MCF 10A (cell line): ENCODE results near the gene OBSCN. TPM values are rescaled to one million over a fixed set of nuclear protein-coding genes. Genes with fewer than 3 reads are reported as not detected.

Experiments used
- BruUV-seq: library from RNA; stranded (reverse); fragments of 400-500 nt; replicated peaks from 2 replicates; lab custom pipeline; 2021; lab: Mats Ljungman, UMichigan
- CTCF ChIA-PET: fragments of 300-600 bp; sonication (Branson Sonifier 250); formaldehyde crosslinking; extraction: SDS; loops from one replicate; lab custom pipeline; 2021; ENCODE audit warnings: antibody characterized with exemption, inconsistent platforms; lab: Yijun Ruan, JAX
- POLR2A ChIA-PET: fragments of 300-600, 350-650 bp; sonication (Branson Sonifier 250); formaldehyde crosslinking; extraction: SDS; loops from one replicate; lab custom pipeline; 2020; ENCODE audit warnings: antibody characterized with exemption, inconsistent platforms; lab: Yijun Ruan, JAX
- DNase-seq: peaks from one replicate; pipeline ENCODE4 v3.0.0-alpha.2; 2018; ENCODE audit not compliant: unreplicated experiment
- H3K27ac Mint-ChIP-seq: one replicate; pipeline ENCODE4 v1.8.0; 2022; ENCODE audit warnings: mild to moderate bottlenecking, low read depth, mixed read lengths; ENCODE audit not compliant: unreplicated experiment
- H3K27me3 Mint-ChIP-seq: one replicate; pipeline ENCODE4 v1.8.0; 2022; ENCODE audit warnings: mixed read lengths; ENCODE audit not compliant: insufficient read depth, unreplicated experiment
- H3K36me3 Mint-ChIP-seq: one replicate; pipeline ENCODE4 v1.8.0; 2022; ENCODE audit warnings: mild to moderate bottlenecking, moderate library complexity, mixed read lengths; ENCODE audit not compliant: insufficient read depth, unreplicated experiment
- H3K4me1 Mint-ChIP-seq: one replicate; pipeline ENCODE4 v1.8.0; 2022; ENCODE audit warnings: mixed read lengths; ENCODE audit not compliant: insufficient read depth, unreplicated experiment
- H3K4me3 Mint-ChIP-seq: one replicate; pipeline ENCODE4 v1.8.0; 2022; ENCODE audit warnings: mild to moderate bottlenecking, moderate library complexity, mixed read lengths; ENCODE audit not compliant: unreplicated experiment
- H3K9me3 Mint-ChIP-seq: one replicate; pipeline ENCODE4 v1.8.0; 2022; ENCODE audit warnings: mixed read lengths; ENCODE audit not compliant: unreplicated experiment
- intact Hi-C: fragments of 100-400 bp; cut with micrococcal nuclease; formaldehyde crosslinking; loops from 2 replicates; pipeline ENCODE4 v1.14.1; 2022
- total RNA-seq: library from RNA; stranded (reverse); gene quantifications from 2 replicates; pipeline ENCODE4 v1.2.3, GENCODE V29; 2022
- TF ChIP-seq, protein P1 (sequence below): fragments of 200-600 bp; IDR thresholded peaks from one replicate; pipeline ENCODE4 v1.8.0; 2022; ENCODE audit warnings: antibody characterized with exemption, mild to moderate bottlenecking; ENCODE audit not compliant: unreplicated experiment

OBSCN gene
- total RNA-seq, 1 experiment from 2014 or later: 22.6 TPM

DNA sequence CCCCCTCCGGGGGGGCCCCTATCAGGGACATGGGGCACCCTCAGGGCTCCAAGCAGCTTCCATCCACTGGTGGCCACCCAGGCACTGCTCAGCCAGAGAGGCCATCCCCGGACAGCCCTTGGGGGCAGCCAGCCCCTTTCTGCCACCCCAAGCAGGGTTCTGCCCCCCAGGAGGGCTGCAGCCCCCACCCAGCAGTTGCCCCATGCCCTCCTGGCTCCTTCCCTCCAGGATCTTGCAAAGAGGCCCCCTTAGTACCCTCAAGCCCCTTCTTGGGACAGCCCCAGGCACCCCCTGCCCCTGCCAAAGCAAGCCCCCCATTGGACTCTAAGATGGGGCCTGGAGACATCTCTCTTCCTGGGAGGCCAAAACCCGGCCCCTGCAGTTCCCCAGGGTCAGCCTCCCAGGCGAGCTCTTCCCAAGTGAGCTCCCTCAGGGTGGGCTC lies 163.9 kb downstream of the OBSCN start:
- H3K4me1 Mint-ChIP-seq: peaks cover 10% of the 10 kb centered on the region

DNA sequence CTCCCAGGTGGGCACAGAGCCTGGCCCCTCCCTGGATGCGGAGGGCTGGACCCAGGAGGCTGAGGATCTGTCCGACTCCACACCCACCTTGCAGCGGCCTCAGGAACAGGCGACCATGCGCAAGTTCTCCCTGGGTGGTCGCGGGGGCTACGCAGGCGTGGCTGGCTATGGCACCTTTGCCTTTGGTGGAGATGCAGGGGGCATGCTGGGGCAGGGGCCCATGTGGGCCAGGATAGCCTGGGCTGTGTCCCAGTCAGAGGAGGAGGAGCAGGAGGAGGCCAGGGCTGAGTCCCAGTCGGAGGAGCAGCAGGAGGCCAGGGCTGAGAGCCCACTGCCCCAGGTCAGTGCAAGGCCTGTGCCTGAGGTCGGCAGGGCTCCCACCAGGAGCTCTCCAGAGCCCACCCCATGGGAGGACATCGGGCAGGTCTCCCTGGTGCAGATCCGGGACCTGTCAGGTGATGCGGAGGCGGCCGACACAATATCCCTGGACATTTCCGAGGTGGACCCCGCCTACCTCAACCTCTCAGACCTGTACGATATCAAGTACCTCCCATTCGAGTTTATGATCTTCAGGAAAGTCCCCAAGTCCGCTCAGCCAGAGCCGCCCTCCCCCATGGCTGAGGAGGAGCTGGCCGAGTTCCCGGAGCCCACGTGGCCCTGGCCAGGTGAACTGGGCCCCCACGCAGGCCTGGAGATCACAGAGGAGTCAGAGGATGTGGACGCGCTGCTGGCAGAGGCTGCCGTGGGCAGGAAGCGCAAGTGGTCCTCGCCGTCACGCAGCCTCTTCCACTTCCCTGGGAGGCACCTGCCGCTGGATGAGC lies 164.5 kb downstream of the OBSCN start:
- POLR2A ChIA-PET: no interaction called here
- peaks cover 10% of the 10 kb centered on the region for H3K4me1 Mint-ChIP-seq
- H3K9me3 Mint-ChIP-seq: no peaks in the 10 kb centered on the region
- H3K4me3 Mint-ChIP-seq: no peak overlapping the region
- CTCF ChIA-PET: interaction anchor here (0.7 kb wide), 2 partner anchors 129 to 1987 kb away, joined by 3 read pairs; no protein-coding TSS in a partner anchor
- TF ChIP-seq, protein P1, sequence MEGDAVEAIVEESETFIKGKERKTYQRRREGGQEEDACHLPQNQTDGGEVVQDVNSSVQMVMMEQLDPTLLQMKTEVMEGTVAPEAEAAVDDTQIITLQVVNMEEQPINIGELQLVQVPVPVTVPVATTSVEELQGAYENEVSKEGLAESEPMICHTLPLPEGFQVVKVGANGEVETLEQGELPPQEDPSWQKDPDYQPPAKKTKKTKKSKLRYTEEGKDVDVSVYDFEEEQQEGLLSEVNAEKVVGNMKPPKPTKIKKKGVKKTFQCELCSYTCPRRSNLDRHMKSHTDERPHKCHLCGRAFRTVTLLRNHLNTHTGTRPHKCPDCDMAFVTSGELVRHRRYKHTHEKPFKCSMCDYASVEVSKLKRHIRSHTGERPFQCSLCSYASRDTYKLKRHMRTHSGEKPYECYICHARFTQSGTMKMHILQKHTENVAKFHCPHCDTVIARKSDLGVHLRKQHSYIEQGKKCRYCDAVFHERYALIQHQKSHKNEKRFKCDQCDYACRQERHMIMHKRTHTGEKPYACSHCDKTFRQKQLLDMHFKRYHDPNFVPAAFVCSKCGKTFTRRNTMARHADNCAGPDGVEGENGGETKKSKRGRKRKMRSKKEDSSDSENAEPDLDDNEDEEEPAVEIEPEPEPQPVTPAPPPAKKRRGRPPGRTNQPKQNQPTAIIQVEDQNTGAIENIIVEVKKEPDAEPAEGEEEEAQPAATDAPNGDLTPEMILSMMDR: no peak
- BruUV-seq: no TSS peak
- intact Hi-C loops: no loop called here
- no peaks in the 10 kb centered on the region for H3K36me3 Mint-ChIP-seq
- DNase-seq: no peak
- H3K27me3 Mint-ChIP-seq: no peaks in the 10 kb centered on the region
- H3K27ac Mint-ChIP-seq: no peak overlapping the region

More for the DNA sequence above, 163.9 kb downstream of the OBSCN start:
- POLR2A ChIA-PET: no interaction called here
- no peak for DNase-seq
- intact Hi-C loops: no loop called here
- H3K36me3 Mint-ChIP-seq: no peaks in the 10 kb centered on the region
- BruUV-seq: no TSS peak
- CTCF ChIA-PET: interaction anchor here (0.7 kb wide), 1 partner anchor 1988 kb away, joined by 3 read pairs; no protein-coding TSS in a partner anchor
- H3K27ac Mint-ChIP-seq: no peak overlapping the region
- TF ChIP-seq, protein P1: no peak
- no peaks in the 10 kb centered on the region for H3K27me3 Mint-ChIP-seq
- H3K9me3 Mint-ChIP-seq: no peaks in the 10 kb centered on the region
- no peak overlapping the region for H3K4me3 Mint-ChIP-seq

DNA sequence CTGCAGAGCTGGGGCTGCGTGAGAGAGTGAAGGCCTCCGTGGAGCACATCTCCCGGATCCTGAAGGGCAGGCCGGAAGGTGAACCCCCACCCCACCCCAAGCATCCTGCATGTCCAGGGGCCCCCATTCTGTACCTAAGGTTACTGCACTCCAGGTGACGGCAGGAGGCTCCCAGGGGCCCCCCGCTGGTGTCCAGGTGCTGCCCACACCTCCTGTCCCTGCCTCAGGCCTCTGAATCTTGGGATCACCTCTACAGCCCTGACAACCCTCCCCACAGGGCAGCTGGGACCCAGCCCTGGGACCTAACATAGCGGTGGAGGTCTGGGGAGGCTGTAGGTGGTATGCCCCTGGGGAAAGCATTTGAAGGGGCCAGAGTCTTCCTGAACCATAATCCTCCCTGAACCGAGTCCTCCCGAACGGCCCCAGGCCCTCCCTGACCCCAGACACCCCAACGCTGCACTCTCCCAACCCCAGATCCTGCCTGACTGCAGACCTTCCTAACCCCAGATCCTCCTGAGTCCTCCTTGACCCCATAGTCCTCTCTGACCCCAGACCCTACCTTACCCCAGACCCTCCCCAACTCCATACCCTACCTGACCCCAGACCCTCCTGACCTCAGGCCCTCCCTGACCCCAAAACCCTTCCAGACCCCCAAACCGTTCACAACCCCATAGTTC lies 165.3 kb downstream of the OBSCN start:
- intact Hi-C loops: no loop called here
- POLR2A ChIA-PET: interaction anchor here (1.0 to 1.6 kb wide), 2 partner anchors 79 to 145 kb away, joined by 3 read pairs; no protein-coding TSS in a partner anchor

More for the DNA sequence above, 165.3 kb downstream of the OBSCN start:
- Mint-ChIP-seq H3K4me1 (peaks cover 10% of the 10 kb centered on the region), H3K4me3 (no peak overlapping the region), H3K27ac (no peak overlapping the region), H3K9me3 (no peaks in the 10 kb centered on the region), H3K36me3 (no peaks in the 10 kb centered on the region), H3K27me3 (no peaks in the 10 kb centered on the region)
- TF ChIP-seq, protein P1: no peak
- BruUV-seq: no TSS peak
- no peak for DNase-seq
- CTCF ChIA-PET: interaction anchor here (0.7 to 1.5 kb wide), 3 partner anchors 57 to 148 kb away, joined by 3 read pairs; no protein-coding TSS in a partner anchor
